GM18502 (cell line): ENCODE data around the gene OR6X1.

Experiments
- ATAC-seq: cut with Tn5 transposase; IDR thresholded peaks from one replicate; pipeline ENCODE4 v1.9.1; 2021; ENCODE audit warnings: mild to moderate bottlenecking; ENCODE audit not compliant: unreplicated experiment, poor library complexity

OR6X1 gene

DNA sequence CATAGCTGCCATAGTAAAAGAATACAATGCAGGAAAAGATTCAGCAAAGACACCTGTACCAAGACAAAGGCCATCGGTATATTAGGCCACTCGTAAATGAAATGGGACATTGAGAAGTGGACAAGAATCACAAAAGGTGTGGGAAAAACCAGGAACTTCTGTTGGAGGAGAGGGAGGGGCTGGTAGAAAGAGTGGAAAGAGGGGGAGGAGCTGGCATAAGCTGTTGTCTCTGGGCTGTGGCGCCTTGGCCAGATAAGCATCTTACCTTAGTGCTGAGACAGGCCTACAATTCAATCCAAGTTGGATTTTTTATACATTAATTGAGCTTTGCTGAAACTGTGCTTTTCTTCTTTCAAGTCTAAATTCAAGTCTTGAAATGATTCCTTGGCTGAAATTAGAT lies 50.0 kb downstream of the OR6X1 start:
- ATAC-seq = no peak
